Left kidney (tissue), 8 donors: ENCODE data around the gene SRF. TPM values are rescaled to one million over a fixed set of nuclear protein-coding genes. Genes with fewer than 3 reads are reported as not detected.
"Not testable (repeated sequence)": the region's sequence is repeated elsewhere in the genome, so short reads cannot be mapped to it uniquely, and the experiment has no call there.

ENCODE experiments used
- DNase-seq: peaks from one replicate; pipeline ENCODE4 v3.0.0-alpha.2; 2013
- long read RNA-seq, 8 donors: transcript quantifications; one replicate each; lab custom pipeline, GENCODE V29; 2026
- polyA plus RNA-seq: library from polyadenylated mRNA; unstranded; fragments of 120-200 nt; gene quantifications from one replicate; pipeline ENCODE4 v1.2.1, GENCODE V29; 2013; ENCODE audit not compliant: insufficient read length

SRF gene
- 28.2 TPM for polyA plus RNA-seq
- long read RNA-seq, donor 1, full-length matches to known transcripts: 4 of 27 reads
- long read RNA-seq, donor 1, partial matches to known transcripts: 23 of 27 reads
- long read RNA-seq, donor 1, other reads (novel, unspliced or antisense): 0 of 27 reads
- long read RNA-seq, donor 2, full-length matches to known transcripts: 3 of 12 reads
- long read RNA-seq, donor 2, partial matches to known transcripts: 9 of 12 reads
- long read RNA-seq, donor 2, other reads (novel, unspliced or antisense): 0 of 12 reads
- long read RNA-seq, donor 3, full-length matches to known transcripts: 9 of 96 reads
- long read RNA-seq, donor 3, partial matches to known transcripts: 87 of 96 reads
- long read RNA-seq, donor 3, other reads (novel, unspliced or antisense): 0 of 96 reads
- long read RNA-seq, donor 4: 0 reads
- long read RNA-seq, donor 5, full-length matches to known transcripts: 18 of 18 reads
- long read RNA-seq, donor 5, partial matches to known transcripts: 0 of 18 reads
- long read RNA-seq, donor 5, other reads (novel, unspliced or antisense): 0 of 18 reads
- long read RNA-seq, donor 6, full-length matches to known transcripts: 10 of 26 reads
- long read RNA-seq, donor 6, partial matches to known transcripts: 16 of 26 reads
- long read RNA-seq, donor 6, other reads (novel, unspliced or antisense): 0 of 26 reads
- long read RNA-seq, donor 7, full-length matches to known transcripts: 6 of 117 reads
- long read RNA-seq, donor 7, partial matches to known transcripts: 111 of 117 reads
- long read RNA-seq, donor 7, other reads (novel, unspliced or antisense): 0 of 117 reads
- long read RNA-seq, donor 8, full-length matches to known transcripts: 5 of 10 reads
- long read RNA-seq, donor 8, partial matches to known transcripts: 5 of 10 reads
- long read RNA-seq, donor 8, other reads (novel, unspliced or antisense): 0 of 10 reads

- peak; percentile 99 for DNase-seq
Observed at GRCh38 chr6:43170931-43171706, at the start of gene SRF. Gene SRF (plus strand): TSS chr6:43171269. CDS start chr6:43171657, 388 bp downstream.

- no peak for DNase-seq
Observed at GRCh38 chr6:43122146-43122545, 48.9 kb upstream of the SRF start.

- DNase-seq: no peak
Observed at GRCh38 chr6:43123461-43124314, 47.4 kb upstream of the SRF start.

DNA sequence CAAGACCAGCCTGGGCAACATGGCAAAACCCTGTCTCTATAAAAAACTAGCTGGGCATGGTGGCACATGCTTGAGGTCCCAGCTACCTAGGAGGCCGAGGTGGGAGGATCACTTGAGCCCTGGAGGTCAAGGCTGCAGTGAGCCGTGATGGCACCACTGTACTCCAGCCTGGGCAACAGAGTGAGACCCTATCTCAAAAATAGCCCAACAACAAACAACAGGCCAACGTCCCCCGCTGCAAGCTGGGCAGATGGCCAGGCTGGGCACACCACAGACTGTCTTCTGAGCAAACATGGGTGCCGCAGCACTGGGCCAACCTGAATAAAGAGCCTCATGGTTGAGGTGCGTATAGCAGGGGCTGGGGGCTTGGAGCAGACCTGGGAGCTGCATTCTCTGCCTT lies 46.6 kb upstream of the SRF start:
- no peak for DNase-seq

GRCh38 chr6:43125119-43125518 lies 46.0 kb upstream of the SRF start:
- no peak for DNase-seq

- DNase-seq: no peak
Observed at GRCh38 chr6:43125555-43125954, 45.5 kb upstream of the SRF start.

DNA sequence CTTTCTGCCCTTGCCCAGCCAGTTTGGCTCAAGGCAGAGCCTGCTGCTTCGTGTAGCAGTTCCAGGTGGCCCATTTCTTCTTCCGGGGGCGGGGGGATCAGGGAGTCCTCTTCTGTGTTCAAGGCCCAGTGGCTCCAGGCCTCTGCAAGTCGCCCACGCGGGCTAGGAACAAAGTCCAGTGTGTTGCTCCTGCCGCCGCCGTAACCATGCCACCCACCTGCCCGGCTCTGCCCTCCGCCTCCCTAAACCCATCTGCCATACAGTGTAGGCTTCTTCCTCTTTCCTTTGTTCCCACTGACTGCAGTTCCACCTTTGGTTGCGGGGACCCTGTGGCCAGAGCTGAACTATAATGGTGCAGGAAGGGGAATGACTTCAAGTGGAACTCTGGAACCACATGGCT lies 43.9 kb upstream of the SRF start:
- no peak for DNase-seq

GRCh38 chr6:43127877-43128276 lies 43.2 kb upstream of the SRF start:
- no peak for DNase-seq

DNA sequence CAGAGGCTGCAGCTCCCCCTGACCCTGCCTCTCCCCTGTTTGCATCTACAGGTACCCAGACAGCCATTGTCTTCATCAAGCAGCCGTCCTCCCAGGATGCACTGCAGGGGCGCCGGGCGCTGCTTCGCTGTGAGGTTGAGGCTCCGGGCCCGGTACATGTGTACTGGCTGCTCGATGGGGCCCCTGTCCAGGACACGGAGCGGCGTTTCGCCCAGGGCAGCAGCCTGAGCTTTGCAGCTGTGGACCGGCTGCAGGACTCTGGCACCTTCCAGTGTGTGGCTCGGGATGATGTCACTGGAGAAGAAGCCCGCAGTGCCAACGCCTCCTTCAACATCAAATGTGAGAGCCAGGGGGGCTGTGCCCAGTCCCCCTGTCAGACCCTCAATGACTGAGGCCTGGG lies 42.1 kb upstream of the SRF start:
- DNase-seq: no peak

DNA sequence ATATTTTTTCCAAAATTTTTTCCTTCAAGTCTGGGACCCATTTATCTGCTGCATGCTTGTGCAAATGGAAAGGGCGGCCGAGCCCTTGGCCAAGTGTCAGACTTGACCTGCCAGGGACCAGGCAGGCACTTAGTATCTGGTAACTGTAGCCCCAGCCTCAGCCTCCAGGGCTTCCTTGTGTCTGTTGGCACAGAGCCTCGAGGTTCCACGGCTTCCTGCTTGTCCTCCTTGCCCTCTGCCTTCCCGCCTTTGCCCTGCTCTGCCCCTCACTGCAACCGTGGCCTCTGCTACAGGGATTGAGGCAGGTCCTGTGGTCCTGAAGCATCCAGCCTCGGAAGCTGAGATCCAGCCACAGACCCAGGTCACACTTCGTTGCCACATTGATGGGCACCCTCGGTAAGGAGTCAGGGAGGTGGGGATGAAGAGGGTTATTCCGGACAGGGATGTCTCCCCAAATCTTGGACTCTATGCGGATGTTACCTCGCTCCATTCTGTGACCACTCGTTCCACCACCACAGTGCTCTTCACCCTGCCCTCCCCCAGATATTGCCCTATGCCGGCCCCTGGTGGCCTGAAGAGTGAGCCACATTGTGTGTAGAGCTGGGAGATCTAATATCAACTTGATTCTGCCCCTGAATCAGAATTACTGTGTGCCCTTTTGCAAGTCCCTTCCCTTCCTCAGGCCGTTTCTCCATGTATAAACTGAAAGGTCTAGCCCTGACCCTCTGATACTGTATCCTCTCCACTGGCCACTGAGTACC lies 41.5 kb upstream of the SRF start:
- DNase-seq: no peak

DNA sequence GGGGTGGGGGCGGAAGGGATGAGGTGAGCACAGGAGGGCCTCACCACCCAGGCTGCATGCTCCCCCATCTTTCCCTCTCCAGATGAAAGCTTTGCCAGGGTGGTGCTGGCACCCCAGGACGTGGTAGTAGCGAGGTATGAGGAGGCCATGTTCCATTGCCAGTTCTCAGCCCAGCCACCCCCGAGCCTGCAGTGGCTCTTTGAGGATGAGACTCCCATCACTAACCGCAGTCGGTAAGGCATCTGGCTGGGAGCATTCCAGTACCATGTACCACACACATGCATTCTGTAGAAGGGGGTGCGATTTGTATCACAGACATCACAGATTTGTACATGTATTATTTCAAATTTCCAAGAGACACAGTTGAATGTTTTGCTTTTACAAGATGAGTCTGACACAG lies 40.6 kb upstream of the SRF start:
- no peak for DNase-seq

DNA sequence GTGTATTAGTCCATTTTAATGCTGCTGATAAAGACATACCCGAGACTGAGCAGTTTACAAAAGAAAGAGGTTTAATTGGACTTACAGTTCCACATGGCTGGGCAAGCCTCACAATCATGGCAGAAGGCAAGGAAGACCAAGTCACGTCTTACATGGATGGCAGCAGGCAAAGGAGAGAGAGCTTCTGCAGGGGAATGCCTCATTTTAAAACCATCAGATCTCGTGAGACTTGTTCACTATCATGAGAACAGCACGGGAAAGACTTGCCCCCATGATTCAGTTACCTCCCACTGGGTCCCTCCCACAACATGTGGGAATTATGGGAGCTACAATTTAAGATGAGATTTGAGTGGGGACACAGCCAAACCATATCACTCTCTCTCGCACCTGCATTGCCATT lies 39.7 kb upstream of the SRF start:
- DNase-seq: not testable (repeated sequence)

DNA sequence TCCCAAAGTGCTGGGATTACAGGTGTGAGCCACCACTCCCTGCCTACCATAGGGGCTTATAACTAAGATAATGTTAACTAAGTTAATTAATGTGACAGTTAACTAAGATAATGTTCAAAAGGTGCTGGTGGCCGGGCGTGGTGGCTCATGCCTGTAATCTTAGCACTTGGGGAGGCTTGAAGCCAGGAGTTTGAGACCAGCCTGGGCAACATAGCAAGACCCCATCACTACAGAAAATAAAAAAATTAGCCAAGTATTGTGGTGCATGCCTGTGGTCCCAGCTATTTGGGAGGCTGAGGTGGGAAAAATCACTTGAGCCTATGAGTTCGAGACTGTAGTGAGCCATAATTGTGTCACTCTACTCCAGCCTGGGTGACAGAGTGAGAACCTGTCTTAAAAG lies 32.8 kb upstream of the SRF start:
- DNase-seq: no peak

DNA sequence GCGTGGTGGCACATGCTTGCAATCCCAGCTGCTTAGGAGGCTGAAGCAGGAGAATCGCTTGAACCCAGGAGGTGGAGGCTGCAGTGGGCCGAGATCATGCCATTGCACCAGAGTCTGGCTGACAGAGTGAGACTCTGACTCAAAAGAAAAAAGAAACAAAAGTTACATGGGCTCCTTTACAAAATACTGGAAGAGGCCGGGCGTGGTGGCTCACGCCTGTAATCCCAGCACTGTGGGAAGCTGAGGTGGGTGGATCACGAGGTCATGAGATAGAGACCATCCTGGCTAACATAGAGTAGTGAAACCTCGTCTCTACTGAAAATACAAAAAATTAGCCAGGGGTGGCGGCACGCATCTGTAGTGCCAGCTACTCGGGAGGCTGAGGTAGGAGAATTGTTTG lies 31.1 kb upstream of the SRF start:
- DNase-seq: not testable (repeated sequence)

GRCh38 chr6:43141644-43142043 lies 29.4 kb upstream of the SRF start:
- DNase-seq: no peak

DNA sequence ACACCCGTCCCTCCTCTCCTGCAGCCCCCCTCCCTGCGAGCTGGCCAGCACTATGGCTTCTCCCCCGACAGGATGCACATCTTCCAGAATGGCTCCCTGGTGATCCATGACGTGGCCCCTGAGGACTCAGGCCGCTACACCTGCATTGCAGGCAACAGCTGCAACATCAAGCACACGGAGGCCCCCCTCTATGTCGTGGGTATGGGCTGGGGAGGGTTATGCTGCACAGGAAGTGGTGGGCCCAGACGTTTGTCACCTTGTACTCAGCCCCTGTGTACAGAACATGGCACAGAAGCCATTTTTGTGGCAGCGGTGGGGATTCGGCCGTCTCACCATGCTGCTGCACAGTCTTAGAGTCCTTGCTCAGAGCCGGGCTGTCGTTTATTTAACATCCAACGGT lies 29.0 kb upstream of the SRF start:
- no peak for DNase-seq

DNA sequence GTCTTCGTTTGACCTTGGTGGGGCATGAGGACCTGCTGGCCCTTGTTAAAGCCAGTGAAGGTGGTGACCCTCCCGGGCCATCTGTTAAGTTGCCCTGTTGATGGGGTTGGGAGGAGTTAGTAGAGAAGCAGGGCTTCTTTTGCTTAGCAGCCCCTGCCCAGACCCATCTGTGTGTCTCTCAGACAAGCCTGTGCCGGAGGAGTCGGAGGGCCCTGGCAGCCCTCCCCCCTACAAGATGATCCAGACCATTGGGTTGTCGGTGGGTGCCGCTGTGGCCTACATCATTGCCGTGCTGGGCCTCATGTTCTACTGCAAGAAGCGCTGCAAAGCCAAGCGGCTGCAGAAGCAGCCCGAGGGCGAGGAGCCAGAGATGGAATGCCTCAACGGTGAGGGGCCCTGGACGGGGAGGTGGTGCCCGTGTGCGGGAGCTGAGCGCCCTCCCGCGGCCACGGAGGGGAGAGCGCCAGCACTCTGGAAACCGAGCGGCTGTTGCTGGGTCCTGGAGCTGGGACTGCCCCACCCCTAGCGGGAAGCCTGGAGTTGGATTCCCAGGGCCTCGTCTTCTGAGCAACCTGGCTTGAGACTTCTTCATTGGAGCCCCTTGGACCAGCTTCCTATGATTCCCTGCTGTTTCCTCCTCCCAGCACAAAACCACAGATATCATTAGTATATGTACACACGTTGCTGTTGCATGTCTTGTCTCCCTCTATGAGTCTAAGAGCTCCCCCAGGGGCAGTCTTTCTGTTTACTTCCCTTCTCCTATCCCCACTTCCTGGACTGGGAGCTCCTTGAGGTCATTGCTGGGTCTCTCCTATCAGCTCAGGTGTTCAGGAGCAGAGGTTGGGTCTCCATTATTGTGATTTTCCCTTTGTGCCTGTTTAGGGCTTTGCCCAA lies 27.6 kb upstream of the SRF start:
- peak; percentile 86 for DNase-seq

DNA sequence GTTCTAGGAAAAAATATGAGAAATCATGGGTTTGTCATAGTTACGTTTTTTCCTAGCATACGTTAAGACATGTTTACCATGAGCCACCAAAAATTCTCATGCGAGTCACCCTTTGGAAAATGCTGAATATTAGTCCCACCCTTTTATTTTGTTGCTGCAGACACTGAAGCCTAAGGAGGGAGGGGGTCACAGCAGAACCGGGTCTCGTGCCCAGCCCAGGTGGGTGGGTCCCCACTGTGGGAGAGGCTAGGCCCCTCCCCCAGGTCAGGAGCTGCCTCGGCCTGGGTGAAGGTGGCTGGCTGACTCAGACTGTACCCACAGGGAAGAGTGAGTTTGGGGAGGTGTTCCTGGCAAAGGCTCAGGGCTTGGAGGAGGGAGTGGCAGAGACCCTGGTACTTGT lies 26.2 kb upstream of the SRF start:
- DNase-seq: no peak

DNA sequence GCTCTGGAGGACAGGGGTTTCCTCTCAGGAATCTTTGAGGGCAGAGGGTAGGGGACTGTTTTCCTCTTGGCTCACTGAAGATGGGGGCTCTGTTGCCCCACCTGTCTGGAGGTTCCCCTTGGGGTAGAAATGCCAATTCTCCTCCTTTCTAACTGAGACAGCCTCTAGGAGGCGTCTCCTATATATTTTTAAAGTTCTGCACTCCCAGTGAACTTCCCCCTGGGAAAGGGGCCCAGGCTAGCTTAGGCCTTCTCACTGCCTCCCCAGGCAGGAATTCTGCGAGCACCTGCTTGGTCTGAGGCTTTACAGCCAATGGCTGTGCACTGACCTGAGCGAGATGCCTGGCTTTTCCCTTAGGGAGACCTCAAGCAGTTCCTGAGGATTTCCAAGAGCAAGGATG lies 24.8 kb upstream of the SRF start:
- DNase-seq: no peak
